A673 (cell line): ENCODE measurements around the gene ITPKB.

ENCODE experiments used
- EZH2 ChIP-seq: fragments of 200-600 bp; sonication (generic); IDR thresholded peaks from 2 replicates; pipeline ENCODE4 v1.6.1; 2017; ENCODE audit warnings: borderline replicate concordance, low read depth, mild to moderate bottlenecking, mixed read lengths, antibody characterized with exemption, low read length; ENCODE audit not compliant: poor library complexity, severe bottlenecking
- TF ChIP-seq, protein P1 (sequence below): fragments of 300-800, 200-600 bp; sonication (generic); conservative IDR thresholded peaks from 2 replicates; pipeline ENCODE4 v1.5.1; 2017; ENCODE audit warnings: low read depth, mild to moderate bottlenecking, antibody characterized with exemption, low read length, moderate library complexity, mixed read lengths

DNA sequence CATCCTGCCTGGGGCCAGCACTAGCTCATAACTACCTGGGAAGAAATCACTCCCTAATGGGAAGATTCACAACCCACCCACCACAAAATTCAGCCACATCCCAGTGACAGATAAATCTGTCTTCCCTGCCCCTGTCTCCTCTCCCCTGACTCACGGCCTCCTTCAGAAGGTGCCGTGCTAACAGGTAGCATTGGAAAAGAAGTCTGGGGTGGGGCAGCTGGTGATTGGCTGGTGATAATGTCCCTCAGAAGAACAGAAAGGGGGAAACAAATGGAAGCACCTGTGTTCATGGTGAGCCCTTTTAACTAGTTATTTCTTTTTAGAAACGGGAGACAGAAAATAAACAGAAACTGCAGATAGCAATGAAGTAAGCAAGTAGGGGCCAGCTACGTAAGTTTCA is 29.1 kb downstream of the ITPKB start:
- no peak for TF ChIP-seq EZH2
- TF ChIP-seq, protein P1, sequence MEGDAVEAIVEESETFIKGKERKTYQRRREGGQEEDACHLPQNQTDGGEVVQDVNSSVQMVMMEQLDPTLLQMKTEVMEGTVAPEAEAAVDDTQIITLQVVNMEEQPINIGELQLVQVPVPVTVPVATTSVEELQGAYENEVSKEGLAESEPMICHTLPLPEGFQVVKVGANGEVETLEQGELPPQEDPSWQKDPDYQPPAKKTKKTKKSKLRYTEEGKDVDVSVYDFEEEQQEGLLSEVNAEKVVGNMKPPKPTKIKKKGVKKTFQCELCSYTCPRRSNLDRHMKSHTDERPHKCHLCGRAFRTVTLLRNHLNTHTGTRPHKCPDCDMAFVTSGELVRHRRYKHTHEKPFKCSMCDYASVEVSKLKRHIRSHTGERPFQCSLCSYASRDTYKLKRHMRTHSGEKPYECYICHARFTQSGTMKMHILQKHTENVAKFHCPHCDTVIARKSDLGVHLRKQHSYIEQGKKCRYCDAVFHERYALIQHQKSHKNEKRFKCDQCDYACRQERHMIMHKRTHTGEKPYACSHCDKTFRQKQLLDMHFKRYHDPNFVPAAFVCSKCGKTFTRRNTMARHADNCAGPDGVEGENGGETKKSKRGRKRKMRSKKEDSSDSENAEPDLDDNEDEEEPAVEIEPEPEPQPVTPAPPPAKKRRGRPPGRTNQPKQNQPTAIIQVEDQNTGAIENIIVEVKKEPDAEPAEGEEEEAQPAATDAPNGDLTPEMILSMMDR = no peak
